Stimulated activated CD8-positive, alpha-beta memory T cell treated with anti-CD3 and anti-CD28 coated beads, Interleukin-7, amount 100 ng/mL, for 24 hours (primary cell): Measurements from ENCODE around the gene SPAAR.
"Not testable (repeated sequence)": the region's sequence is repeated elsewhere in the genome, so short reads cannot be mapped to it uniquely, and the experiment has no call there.

Experiments used
- DNase-seq: peaks from one replicate; pipeline ENCODE4 v3.0.0-alpha.2; 2020; ENCODE audit warnings: low read depth

SPAAR gene

GRCh38 chr9:35904338-35904737 lies 5.0 kb upstream of the SPAAR start:
- no peak for DNase-seq

- no peak for DNase-seq
Measured at GRCh38 chr9:35905051-35905781, 4.1 kb upstream of the SPAAR start.

GRCh38 chr9:35905912-35906679 lies 3.2 kb upstream of the SPAAR start, which contains the start of gene HRCT1:
HRCT1 (plus strand) TSS chr9:35906202; CDS start chr9:35906288, 86 bp downstream.
- no peak for DNase-seq

DNA sequence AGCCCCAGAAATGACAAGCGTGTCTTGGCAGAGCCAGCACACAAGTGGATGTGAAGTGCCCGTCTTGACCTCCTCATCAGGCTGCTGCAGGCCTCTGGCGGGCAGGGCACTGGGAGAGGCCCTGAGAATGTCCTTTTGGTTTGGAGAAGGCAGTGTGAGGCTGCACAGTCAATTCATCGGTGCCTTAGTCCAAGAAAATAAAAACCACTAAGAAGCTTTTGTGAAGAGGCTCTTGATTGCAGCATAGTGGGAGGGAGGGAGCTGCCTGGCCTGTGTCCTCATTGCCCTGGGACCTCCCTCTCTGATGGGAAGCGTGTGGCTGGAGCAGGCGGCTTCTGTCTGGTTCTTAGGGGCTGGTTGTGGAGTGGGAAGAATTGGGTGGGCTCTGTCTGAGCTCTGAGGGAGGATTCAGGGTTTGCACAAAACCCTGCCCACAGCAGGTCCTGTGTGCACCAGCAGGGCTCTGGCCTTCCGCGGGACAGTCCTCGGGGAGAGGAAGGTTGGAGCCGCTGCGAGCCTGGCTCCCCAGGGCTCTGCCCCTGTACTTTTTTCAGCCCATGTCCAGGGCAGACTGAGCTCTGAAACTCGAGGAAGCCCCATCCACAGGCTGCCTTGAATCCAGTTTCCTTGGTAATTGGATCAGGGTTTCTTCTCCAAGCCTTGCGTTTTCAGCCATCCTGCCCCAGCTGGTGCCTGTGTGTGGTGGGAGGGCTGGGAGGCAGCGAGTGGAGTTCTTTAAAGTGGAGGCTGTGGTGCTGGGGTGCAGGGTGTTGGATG lies 2.2 kb upstream of the SPAAR start:
- no peak for DNase-seq

DNA sequence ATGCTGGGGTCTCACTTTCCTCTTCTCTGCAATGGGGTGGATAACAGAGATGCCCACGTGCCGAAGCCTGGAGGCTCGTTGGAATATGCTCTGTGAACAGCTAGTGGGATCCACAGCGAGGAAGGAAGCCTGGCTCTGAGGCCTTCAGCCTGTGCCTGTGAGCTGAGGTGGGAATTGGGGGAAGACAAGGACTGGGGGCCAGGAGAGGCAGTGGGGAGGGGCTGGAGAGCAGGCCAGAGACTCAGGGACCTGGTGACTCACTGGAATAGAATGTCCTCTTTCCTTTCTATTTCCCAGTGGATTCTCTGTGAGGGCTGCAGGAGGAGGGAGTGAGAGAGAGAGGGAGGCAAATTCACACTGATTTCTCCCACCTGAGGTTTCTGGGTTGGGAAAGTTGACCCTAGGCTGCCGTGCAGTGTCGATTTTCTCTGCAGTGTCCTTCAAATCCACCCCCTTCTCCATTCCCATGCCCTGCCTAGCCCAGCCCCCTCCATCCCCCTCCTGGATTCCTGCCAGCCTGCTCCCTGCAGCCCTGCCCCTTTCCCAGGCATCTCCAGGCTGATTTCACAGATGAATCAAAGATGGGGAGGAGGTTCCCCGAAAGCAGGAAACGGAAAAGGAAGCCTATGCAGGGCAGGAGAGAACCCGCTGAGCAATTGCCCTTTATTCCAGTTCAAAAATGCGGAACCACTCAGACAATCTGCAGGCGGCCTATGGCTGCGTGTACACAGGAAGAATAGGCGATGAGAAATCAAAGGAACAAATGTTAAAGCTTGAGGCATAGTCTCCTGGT lies 1.4 kb upstream of the SPAAR start:
- no peak for DNase-seq

DNA sequence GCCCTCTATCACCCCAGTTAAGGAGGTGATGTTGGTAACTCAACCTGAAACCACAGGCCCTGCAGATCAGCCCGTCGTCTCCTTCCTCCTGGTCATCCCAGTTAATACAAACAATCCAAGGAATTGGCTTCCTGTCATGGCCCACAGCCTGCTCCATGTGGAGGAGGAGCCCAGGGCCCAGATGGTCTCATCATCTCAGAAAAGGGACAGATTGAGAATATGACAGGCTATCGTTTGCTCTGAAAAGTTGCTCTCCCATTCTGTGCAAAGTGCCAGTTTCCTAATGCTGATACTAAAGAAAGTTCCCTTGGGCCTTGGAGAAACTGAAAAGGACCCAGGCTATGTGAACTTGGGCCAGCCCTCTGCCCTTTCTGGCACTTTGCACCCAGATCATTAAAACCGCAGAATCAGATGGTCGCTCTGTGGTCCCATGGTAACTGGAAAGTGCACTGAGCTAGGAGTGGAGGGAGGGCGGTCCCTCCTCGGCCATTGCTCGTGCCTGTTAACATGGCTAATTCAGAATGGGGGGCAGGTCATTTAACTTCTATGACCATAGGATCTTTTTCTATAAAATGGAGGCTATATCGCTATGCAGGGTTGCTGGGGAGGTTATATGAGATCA lies 675 bp upstream of the SPAAR start:
- DNase-seq = no peak

GRCh38 chr9:35909687-35910612 lies 660 bp downstream of the SPAAR start:
- no peak for DNase-seq

GRCh38 chr9:35910613-35911359 lies 1.5 kb downstream of the SPAAR start:
- no peak for DNase-seq

- DNase-seq = no peak
Measured at GRCh38 chr9:35911690-35912089, 2.4 kb downstream of the SPAAR start.

DNA sequence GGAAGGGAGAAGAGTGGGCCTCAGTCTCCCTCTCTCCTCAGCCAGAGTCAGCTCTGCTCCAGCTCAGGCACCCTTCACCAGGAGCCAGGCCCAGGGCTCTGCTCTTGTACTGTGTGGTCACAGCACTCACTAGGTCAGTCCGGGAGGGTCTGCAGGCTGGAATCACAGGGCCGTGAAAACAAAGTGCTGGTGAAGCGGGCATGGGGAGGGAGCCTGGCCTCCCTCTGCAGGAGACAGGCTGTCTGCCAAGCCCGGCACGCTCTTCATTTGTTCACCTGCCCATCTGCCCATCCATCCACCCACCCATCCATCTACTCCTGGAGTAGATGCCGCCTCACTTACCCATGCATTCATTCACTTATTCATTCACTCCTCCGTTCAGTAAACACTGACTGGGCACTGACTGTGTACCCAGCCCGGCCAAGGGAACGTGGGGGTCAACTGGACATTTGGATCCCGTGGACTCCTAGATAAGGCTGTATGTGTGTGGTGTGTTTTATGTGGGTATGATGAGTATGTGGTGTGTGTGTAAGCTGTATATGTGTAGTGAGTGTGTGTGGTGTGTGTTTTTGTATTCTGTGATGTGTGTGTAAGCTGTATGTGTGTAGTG lies 3.6 kb downstream of the SPAAR start:
- no peak for DNase-seq

DNA sequence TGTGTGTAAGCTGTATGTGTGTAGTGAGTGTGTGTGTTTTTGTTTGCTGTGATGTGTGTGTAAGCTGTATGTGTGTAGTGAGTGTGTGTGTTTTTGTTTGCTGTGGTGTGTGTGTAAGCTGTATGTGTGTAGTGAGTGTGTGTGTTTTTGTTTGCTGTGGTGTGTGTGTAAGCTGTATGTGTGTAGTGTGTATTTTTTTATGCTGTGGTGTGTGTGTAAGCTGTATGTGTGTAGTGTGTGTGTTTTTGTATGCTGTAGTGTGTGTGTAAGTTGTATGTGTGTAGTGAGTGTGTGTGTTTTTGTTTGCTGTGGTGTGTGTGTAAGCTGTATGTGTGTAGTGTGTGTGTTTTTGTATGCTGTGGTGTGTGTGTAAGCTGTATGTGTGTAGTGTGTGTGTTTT lies 4.1 kb downstream of the SPAAR start:
- not testable (repeated sequence) for DNase-seq

GRCh38 chr9:35914301-35914807 lies 5.1 kb downstream of the SPAAR start:
- no peak for DNase-seq

- DNase-seq = no peak
Measured at GRCh38 chr9:35915681-35916294, 6.5 kb downstream of the SPAAR start.

GRCh38 chr9:35917261-35917660 lies 8.0 kb downstream of the SPAAR start:
- no peak for DNase-seq

- DNase-seq = no peak
Measured at GRCh38 chr9:35918780-35919179, 9.5 kb downstream of the SPAAR start.

- DNase-seq = no peak
Measured at GRCh38 chr9:35919212-35920008, 10.1 kb downstream of the SPAAR start.

DNA sequence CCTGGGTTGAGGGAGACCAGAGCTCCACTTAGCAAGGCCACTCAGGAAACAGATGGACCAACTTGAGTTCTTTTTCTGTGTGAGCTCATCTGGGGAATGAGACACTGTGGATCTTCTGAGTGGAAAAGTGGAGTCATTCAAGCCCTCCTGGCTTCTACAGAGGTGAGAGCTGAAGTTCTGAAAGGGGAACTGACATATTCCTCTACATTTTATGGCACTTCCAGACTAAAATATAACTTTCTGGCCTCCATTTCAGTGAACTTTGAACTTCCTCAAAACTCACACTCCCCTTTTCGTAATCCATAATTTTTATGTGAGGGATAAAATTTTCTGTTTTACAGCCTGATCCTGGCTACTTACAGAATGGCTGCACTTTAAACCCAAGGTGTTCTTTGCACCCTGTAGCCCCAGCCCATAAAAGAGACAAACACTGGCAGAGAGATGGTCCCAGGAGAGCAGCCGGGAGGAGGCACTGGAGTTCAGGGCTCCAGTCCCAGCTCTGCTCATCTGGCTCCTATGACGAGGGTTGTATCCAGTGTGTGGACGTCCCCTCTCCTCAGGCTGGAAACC lies 10.8 kb downstream of the SPAAR start:
- no peak for DNase-seq
